Measurements from ENCODE around the gene SUGT1.

The SUGT1 gene

GRCh38 chr13:52739468-52740071, 86.9 kb downstream of the SUGT1 start, which contains the start of gene CNMD:
TSS of gene CNMD (minus strand) at chr13:52739820. CDS start at chr13:52739701, 119 bp downstream.
- no peak for DNase-seq

- no peak for DNase-seq
Observed at GRCh38 chr13:52743569-52743968, 90.9 kb downstream of the SUGT1 start.

- no peak for DNase-seq
Observed at GRCh38 chr13:52743988-52744387, 91.4 kb downstream of the SUGT1 start.

GRCh38 chr13:52744842-52745375, 92.3 kb downstream of the SUGT1 start:
- no peak for DNase-seq

- DNase-seq, result no peak
Observed at GRCh38 chr13:52746141-52746540, 93.5 kb downstream of the SUGT1 start.

GRCh38 chr13:52749419-52749818, 96.8 kb downstream of the SUGT1 start:
- DNase-seq, result no peak
